ENCODE results near the gene CDC42BPB.

The CDC42BPB gene, protein sequence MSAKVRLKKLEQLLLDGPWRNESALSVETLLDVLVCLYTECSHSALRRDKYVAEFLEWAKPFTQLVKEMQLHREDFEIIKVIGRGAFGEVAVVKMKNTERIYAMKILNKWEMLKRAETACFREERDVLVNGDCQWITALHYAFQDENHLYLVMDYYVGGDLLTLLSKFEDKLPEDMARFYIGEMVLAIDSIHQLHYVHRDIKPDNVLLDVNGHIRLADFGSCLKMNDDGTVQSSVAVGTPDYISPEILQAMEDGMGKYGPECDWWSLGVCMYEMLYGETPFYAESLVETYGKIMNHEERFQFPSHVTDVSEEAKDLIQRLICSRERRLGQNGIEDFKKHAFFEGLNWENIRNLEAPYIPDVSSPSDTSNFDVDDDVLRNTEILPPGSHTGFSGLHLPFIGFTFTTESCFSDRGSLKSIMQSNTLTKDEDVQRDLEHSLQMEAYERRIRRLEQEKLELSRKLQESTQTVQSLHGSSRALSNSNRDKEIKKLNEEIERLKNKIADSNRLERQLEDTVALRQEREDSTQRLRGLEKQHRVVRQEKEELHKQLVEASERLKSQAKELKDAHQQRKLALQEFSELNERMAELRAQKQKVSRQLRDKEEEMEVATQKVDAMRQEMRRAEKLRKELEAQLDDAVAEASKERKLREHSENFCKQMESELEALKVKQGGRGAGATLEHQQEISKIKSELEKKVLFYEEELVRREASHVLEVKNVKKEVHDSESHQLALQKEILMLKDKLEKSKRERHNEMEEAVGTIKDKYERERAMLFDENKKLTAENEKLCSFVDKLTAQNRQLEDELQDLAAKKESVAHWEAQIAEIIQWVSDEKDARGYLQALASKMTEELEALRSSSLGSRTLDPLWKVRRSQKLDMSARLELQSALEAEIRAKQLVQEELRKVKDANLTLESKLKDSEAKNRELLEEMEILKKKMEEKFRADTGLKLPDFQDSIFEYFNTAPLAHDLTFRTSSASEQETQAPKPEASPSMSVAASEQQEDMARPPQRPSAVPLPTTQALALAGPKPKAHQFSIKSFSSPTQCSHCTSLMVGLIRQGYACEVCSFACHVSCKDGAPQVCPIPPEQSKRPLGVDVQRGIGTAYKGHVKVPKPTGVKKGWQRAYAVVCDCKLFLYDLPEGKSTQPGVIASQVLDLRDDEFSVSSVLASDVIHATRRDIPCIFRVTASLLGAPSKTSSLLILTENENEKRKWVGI (N-terminal part only)

GRCh38 chr14:103057372-103058163 lies at the start of gene CDC42BPB:
CDC42BPB (minus strand) TSS chr14:103057549; CDS start chr14:103057173, 376 bp downstream.
- peak; percentile 82 for DNase-seq

DNA sequence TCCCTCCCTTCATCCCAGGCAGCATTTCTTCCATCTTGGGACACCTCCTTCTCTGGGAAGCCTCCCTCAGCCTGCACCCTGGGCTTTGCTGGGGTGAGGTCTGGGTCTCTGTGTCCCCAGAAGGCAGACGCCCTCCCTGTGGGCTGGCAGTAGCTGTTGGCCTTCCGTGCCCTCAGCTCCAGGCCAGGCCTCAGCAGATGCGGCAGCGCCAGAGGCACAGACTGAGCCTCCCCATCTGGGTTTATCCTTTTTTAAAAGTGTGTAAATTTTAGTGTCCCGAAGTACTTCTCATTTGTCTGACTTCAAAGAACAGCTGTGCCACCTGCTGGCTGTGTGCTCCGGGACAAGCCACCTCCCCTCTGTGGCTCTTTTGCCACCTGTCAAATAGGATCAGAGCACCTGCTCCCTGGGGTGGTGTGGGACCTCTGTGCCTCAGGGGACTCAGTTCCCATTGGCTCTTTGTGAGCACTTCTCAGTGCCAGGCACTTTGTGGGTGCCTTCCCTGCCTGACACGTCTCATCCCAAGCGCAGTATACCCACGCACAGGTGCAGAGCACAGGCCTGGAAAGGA lies 48.3 kb upstream of the CDC42BPB start:
- peak; percentile 27 for DNase-seq

DNA sequence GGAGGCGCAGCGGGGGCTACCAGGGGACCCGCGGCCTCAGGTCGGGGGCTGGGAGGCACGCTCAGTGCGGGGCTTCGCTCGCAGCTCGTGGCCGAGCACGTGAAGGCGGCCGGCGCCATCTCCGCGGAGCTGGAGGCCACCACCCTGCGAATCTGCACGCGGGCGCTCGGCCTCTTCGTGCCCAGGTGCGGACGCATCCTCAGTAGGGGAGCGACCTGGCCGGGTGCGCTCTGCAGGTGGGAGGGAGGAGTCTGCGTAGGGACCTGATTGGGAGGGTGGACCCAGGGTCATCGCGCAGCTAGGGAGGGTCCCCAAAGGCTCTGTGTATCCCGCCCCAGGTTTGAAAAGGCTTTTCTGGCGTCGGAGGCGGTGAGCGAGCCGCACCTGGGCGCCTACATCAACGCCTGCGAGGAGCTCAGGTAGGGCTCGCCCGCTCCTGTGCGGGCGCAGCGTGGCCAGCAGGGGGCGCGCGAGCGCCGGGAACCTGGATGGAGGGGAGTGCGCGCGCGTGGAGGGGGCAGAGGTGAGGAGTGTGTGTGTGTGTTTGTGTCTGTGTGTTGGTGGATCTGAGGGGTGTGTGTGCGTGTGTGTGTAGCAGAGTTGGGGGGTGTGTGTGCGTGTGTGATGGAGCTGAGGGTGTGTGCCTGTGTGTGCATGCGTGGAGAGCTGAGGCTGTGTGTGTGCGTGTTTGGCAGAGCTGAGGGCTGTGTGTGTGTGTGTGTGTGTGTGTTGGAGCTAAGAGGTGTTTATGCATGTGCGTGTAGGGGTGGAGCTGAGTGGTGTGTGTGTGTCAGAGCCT lies 47.5 kb upstream of the CDC42BPB start:
- DNase-seq: peak; percentile 74

- no peak for DNase-seq
Measured at GRCh38 chr14:103104389-103104653, 47.0 kb upstream of the CDC42BPB start.

GRCh38 chr14:103103461-103104388 lies 46.4 kb upstream of the CDC42BPB start:
- DNase-seq: peak; percentile 27

GRCh38 chr14:103102689-103103260 lies 45.4 kb upstream of the CDC42BPB start:
- DNase-seq: no peak

- no peak for DNase-seq
Measured at GRCh38 chr14:103101963-103102688, 44.8 kb upstream of the CDC42BPB start.

GRCh38 chr14:103101257-103101962 lies 44.1 kb upstream of the CDC42BPB start:
- DNase-seq: no peak

DNA sequence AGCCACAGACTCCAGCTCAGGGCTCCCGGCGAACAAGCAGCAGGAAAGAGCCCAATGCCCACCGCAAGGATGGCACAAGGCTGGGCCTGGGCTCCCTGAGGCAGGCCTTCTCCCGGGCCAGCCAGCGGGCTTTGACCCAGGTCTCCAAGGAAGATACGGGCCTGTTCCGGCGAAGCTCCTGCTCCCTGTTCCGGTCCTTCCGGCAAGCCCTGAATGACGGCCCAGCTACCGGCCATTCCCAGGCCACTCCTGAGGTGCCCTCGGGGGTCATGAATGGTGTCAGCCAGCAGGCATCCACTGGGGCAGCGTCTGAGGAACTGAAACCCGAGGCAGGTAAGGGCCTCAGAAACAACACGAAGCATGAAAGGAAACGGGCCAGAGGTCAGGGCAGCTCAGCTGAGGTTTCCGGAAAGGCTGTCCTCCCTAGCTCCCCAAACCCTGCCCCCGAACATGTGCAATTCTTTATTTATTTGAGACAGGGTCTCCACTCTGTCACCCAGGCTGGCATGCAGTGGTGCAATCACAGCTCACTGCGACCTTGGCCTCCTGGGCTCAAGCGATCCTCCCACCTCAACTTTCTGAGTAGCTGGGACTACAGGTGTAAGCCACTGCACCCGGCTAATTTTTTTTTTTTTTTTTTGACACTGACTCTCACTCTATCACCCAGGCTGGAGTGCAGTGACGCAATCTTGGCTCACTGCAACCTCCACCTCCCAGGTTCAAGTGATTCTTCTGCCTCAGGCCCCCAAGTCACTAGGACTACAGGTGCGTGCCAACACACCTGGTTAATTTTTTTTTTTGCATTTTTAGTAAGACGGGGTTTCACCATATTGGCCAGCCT lies 43.2 kb upstream of the CDC42BPB start:
- DNase-seq: no peak

GRCh38 chr14:103099733-103100280 lies 42.5 kb upstream of the CDC42BPB start:
- no peak for DNase-seq

DNA sequence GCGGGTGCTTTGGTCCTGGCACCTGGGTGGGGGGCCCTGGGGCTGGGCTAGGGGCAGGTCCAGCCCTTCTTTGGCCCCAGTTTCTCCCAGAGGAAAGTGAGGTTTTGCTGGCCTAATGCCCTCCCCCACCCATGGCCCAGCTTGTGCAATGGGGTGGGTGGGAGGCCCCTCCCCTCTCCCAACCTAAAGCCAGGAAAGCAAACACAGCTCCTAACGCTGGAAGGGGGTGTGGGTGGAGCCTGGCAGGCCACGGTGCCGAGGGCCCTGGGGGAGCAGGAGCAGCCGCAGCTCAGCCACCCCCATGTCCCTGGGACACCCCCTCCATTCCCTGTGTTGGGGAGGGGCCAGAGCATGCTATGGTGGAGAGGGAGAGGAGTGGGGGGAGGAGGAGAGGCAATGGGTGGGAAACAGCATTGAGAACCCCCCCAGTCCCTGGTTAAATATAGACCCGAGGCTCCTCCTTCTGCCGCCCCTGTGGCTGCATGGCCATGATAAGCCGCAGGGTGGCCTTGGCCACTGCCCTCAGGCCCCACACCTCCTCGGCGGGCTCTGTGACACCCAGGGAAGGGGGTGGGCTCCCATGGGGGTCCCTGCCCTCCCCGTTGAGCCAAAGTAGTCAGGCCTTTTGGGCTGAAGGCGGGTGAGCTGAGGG lies 41.9 kb upstream of the CDC42BPB start:
- no peak for DNase-seq

GRCh38 chr14:103097994-103098957 lies 40.9 kb upstream of the CDC42BPB start:
- no peak for DNase-seq

- no peak for DNase-seq
Measured at GRCh38 chr14:103097244-103097993, 40.1 kb upstream of the CDC42BPB start.

GRCh38 chr14:103096387-103096786 lies 39.0 kb upstream of the CDC42BPB start:
- DNase-seq: no peak

Measured in activated CD4-positive, alpha-beta T cell treated with anti-CD3 and anti-CD28 coated beads, Interleukin-10, Interleukin-2, amounts not matched to agents 100 ng/mL and 50 ng/mL, durations not matched to agents 16 hours and 8 hours (primary cell).